Upper lobe of left lung (tissue), 6 donors: ENCODE results near the gene SLC2A10. TPM values are rescaled to one million over a fixed set of nuclear protein-coding genes. Genes with fewer than 3 reads are reported as not detected.

ENCODE experiments used
- ATAC-seq, 2 donors: fragments of 200-7000 bp; cut with Tn5 transposase; one replicate each; pipeline ENCODE4 v1.9.1; 2022; ENCODE audit warnings: mild to moderate bottlenecking in 2 of 2, moderate library complexity in 2 of 2; ENCODE audit not compliant: low FRiP score in 2 of 2
- DNase-seq, 2 donors: peaks; one replicate each; pipeline ENCODE4 v3.0.0-alpha.2; 2019 to 2020
- H3K27ac ChIP-seq, 4 donors: fragments of 200-600 bp; sonication (generic); one replicate each; pipeline ENCODE4 v1.5.1; 2016 to 2019
- H3K27me3 ChIP-seq, 4 donors: fragments of 200-600 bp; sonication (generic); one replicate each; pipeline ENCODE4 v1.5.1; 2017 to 2019
- H3K36me3 ChIP-seq, 4 donors: fragments of 200-600 bp; sonication (generic); one replicate each; pipeline ENCODE4 v1.5.1; 2016 to 2019
- H3K4me1 ChIP-seq, 4 donors: fragments of 200-600 bp; sonication (generic); one replicate each; pipeline ENCODE4 v1.5.1; 2018 to 2019
- H3K4me3 ChIP-seq, 4 donors: fragments of 200-600 bp; sonication (generic); one replicate each; pipeline ENCODE4 v1.5.1; 2017 to 2019; ENCODE audit warnings: mild to moderate bottlenecking in 2 of 4, moderate library complexity in 1 of 4
- H3K9me3 ChIP-seq, 4 donors: fragments of 200-600 bp; sonication (generic); one replicate each; pipeline ENCODE4 v1.5.1; 2018 to 2019
- EP300 ChIP-seq, 4 donors: sonication (generic); formaldehyde crosslinking; IDR thresholded peaks; one replicate each; pipeline ENCODE4 v1.5.1; 2017; ENCODE audit warnings: antibody characterized with exemption in 4 of 4, control low read depth in 2 of 4
- POLR2A ChIP-seq, 4 donors: fragments of 450-650 bp; IDR thresholded peaks; one replicate each; pipeline ENCODE4 v1.5.1; 2016 to 2017; ENCODE audit warnings: antibody characterized with exemption in 4 of 4, mild to moderate bottlenecking in 2 of 4
- POLR2AphosphoS5 ChIP-seq, 2 donors: sonication (generic); formaldehyde crosslinking; IDR thresholded peaks; one replicate each; pipeline ENCODE4 v1.5.1; 2017; ENCODE audit warnings: antibody characterized with exemption in 2 of 2
- WGBS, 2 donors: methylation state at CpG; one replicate each; pipeline ENCODE4 v1.1.5; 2017 to 2018; 5-methylcytosine and 5-hydroxymethylcytosine counted together
- total RNA-seq, 6 donors: library from RNA; depleted of rRNA in 4 of 6; stranded (reverse); fragments of >200 nt in 4 of 6; gene quantifications; one replicate each; pipeline versions ENCODE4 v1.1.0 to v1.2.1, GENCODE V29; 2016 to 2021
- TF ChIP-seq, protein P1 (sequence below), 6 experiments: fragments of 450-650 bp in 4 of 6; fragments of 200-600 bp in 2 of 6; sonication (generic) in 2 of 6; IDR thresholded peaks; one replicate each; pipeline ENCODE4 v1.5.1; 2016 to 2019; ENCODE audit warnings: antibody characterized with exemption in 6 of 6
- donor health status: DM: no; HTN: no; CAD: no; lungs with moderate emphysema.
- donor health status: DM: no; HTN: yes; CAD: no; lungs with severe emphysema.

Gene SLC2A10
- total RNA-seq, 6 donors from 2014 or later = 5.5 to 93.2 (median 13.8) TPM

- H3K9me3 ChIP-seq = no peaks in the 10 kb centered on the region
- ATAC-seq (no peak), DNase-seq (no peak)
- WGBS, 2 donors = 90 to 95% methylated on average over 2 of the region's 2 CpGs
- H3K27me3 ChIP-seq = no peaks in the 10 kb centered on the region
- H3K4me1 ChIP-seq = peaks cover 0 to 5% (median 0%) of the 10 kb centered on the region in 4 donors
- H3K4me3 ChIP-seq = no peak overlapping the region
- H3K27ac ChIP-seq = no peak overlapping the region
- no peak for TF ChIP-seq POLR2A (IDR thresholded peaks at IDR 0.05)
- TF ChIP-seq, protein P1, sequence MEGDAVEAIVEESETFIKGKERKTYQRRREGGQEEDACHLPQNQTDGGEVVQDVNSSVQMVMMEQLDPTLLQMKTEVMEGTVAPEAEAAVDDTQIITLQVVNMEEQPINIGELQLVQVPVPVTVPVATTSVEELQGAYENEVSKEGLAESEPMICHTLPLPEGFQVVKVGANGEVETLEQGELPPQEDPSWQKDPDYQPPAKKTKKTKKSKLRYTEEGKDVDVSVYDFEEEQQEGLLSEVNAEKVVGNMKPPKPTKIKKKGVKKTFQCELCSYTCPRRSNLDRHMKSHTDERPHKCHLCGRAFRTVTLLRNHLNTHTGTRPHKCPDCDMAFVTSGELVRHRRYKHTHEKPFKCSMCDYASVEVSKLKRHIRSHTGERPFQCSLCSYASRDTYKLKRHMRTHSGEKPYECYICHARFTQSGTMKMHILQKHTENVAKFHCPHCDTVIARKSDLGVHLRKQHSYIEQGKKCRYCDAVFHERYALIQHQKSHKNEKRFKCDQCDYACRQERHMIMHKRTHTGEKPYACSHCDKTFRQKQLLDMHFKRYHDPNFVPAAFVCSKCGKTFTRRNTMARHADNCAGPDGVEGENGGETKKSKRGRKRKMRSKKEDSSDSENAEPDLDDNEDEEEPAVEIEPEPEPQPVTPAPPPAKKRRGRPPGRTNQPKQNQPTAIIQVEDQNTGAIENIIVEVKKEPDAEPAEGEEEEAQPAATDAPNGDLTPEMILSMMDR (IDR thresholded peaks at IDR 0.05) = no peak
- no peak for TF ChIP-seq EP300 (IDR thresholded peaks at IDR 0.05)
- TF ChIP-seq POLR2AphosphoS5 (IDR thresholded peaks at IDR 0.05) = no peak
- H3K36me3 ChIP-seq = no peaks in the 10 kb centered on the region
Measured at GRCh38 chr20:46698788-46699187, 10.7 kb upstream of the SLC2A10 start.

DNA sequence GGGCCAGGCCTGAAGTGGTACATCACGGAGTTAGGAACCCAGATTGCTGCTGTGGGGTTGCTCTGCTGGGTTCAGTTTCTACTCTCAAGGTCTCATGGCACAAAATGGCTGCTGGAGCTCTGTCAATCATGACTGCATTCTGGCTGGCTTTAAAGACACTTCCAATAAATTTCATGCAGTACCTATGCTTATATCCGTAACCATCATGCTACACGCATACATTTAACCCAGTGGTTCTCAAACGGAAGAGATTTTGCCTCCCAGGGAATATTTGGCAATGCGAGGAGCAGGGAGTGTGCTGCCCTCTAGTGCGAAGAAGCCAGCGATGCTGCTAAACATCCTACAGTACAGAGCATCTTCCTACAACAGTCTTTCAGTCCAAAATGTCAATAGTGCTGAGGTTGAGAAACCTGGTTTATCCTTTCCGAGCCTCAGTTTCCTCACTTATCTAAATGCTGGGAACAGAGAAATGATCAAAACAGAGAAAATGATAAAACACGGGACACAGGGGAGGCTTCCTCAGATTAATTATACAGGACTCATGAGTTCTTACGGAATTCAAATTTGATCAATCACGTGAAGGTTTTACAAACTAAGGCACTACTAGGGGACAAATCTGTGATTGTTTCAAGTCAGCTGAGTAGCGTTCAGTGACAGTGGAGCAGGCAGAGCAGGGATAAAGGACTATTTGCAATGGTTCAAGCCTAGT is 9.6 kb upstream of the SLC2A10 start:
- peak in 1 of 2 donors; percentile 58 for ATAC-seq

DNA sequence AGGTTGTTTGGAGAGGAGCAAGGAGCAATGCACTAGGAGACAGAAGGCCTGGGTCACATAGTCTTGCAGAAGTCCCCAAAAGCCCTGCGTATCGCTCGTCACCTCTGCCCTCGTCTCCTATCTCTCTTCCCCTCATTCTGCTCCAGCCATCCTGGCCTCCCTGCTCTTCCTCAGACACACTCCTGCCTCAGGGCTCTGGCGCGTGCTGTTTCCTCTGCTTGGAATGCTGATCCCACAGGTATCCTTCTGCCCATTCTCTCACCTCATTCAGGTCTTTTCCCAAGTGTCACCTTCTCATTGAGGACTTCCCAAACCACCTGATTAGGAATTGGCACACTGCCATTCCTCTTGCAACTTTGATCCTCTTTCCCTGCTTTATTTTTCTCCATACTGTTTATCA is 9.0 kb upstream of the SLC2A10 start:
- no peaks in the 10 kb centered on the region for H3K27me3 ChIP-seq
- no peak overlapping the region for H3K27ac ChIP-seq
- WGBS, 2 donors = 86 to 91% methylated on average over 6 of the region's 6 CpGs
- DNase-seq (no peak), ATAC-seq (no peak)
- no peaks in the 10 kb centered on the region for H3K36me3 ChIP-seq
- TF ChIP-seq, protein P1 (IDR thresholded peaks at IDR 0.05) = no peak
- TF ChIP-seq EP300 (IDR thresholded peaks at IDR 0.05) = no peak
- TF ChIP-seq POLR2AphosphoS5 (IDR thresholded peaks at IDR 0.05) = no peak
- TF ChIP-seq POLR2A (IDR thresholded peaks at IDR 0.05) = no peak
- H3K4me3 ChIP-seq = no peak overlapping the region
- no peaks in the 10 kb centered on the region for H3K9me3 ChIP-seq
- H3K4me1 ChIP-seq = no peaks in the 10 kb centered on the region

More for the DNA sequence above, 9.6 kb upstream of the SLC2A10 start:
- no peaks in the 10 kb centered on the region for H3K27me3 ChIP-seq
- H3K9me3 ChIP-seq = no peaks in the 10 kb centered on the region
- no peaks in the 10 kb centered on the region for H3K4me1 ChIP-seq
- H3K4me3 ChIP-seq = no peak overlapping the region
- DNase-seq = no peak
- no peaks in the 10 kb centered on the region for H3K36me3 ChIP-seq
- no peak overlapping the region for H3K27ac ChIP-seq
- TF ChIP-seq POLR2A (IDR thresholded peaks at IDR 0.05) = no peak
- TF ChIP-seq, protein P1 (IDR thresholded peaks at IDR 0.05) = peak in 4 of 6 experiments; percentile 23 to 37 (median 30)
- 62% methylated on average over 12 of the region's 12 CpGs for WGBS, 2 donors

DNA sequence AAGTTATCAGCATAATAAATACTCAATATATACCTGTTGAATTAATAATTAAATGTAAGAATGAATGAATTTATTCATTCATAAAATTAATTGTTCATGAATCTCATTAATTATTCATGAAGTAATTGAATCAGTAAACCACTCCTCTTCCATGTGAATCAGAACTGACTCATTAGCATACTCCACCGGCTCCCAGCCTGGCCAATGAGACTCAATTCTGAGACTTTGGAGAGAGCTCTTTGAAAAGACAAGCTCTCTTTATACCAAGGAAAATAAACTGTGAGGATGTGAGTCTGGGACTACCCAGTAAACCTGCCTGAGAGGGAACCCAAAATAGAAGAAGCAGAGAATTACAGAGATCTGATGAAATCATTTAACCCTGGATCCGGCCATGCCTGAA is 8.4 kb upstream of the SLC2A10 start:
- H3K9me3 ChIP-seq = no peaks in the 10 kb centered on the region
- ATAC-seq = no peak
- TF ChIP-seq, protein P1 (IDR thresholded peaks at IDR 0.05) = no peak
- TF ChIP-seq POLR2A (IDR thresholded peaks at IDR 0.05) (no peak), EP300 (IDR thresholded peaks at IDR 0.05) (no peak), POLR2AphosphoS5 (IDR thresholded peaks at IDR 0.05) (no peak)
- WGBS, 2 donors = 82 to 89% methylated on average over 2 of the region's 2 CpGs
- H3K27me3 ChIP-seq = no peaks in the 10 kb centered on the region
- DNase-seq = no peak
- no peaks in the 10 kb centered on the region for H3K36me3 ChIP-seq
- no peak overlapping the region for H3K27ac ChIP-seq
- H3K4me1 ChIP-seq = no peaks in the 10 kb centered on the region
- H3K4me3 ChIP-seq = no peak overlapping the region

- Histone ChIP-seq H3K4me1 (no peaks in the 10 kb centered on the region), H3K9me3 (no peaks in the 10 kb centered on the region), H3K27ac (no peak overlapping the region), H3K36me3 (no peaks in the 10 kb centered on the region), H3K27me3 (no peaks in the 10 kb centered on the region), H3K4me3 (no peak overlapping the region)
- DNase-seq (no peak), ATAC-seq (no peak)
- WGBS, 2 donors = 75 to 84% methylated on average over 4 of the region's 4 CpGs
- TF ChIP-seq POLR2AphosphoS5 (IDR thresholded peaks at IDR 0.05) (no peak), POLR2A (IDR thresholded peaks at IDR 0.05) (no peak), EP300 (IDR thresholded peaks at IDR 0.05) (no peak)
- TF ChIP-seq, protein P1 (IDR thresholded peaks at IDR 0.05) = no peak
Measured at GRCh38 chr20:46701556-46701955, 7.9 kb upstream of the SLC2A10 start.
